ENCODE data around the gene SCAI.
A peak's percentile ranks its signal among the peaks of the same experiment; 100 is the strongest.
"Not testable (repeated sequence)": the region's sequence is repeated elsewhere in the genome, so short reads cannot be mapped to it uniquely, and the experiment has no call there.

SCAI gene

DNA sequence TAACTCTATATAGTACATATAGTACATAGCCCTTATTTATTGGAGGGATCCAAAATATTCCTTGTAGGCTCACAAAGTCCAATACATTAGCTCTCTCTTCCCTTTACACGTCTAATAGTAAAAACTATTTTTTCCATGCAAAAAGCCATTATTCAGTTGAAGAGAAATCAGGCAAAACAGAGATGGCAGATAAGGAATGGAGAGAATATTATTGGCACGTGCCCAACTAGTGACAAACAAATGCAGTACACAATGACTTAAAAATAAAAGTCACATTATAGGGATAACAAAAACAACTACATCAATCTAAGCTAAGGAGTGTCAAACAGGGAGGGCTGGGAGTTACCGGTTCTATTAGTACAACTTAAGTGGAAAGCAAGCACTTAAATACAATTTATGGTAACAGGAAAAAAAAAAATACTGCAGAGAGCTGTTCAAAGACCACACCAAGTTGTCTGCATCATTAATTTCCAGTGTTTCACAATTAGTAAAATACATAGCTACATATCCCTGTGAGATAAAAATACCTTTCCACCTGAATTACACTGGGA lies 4.1 kb upstream of the SCAI start:
- no peak for DNase-seq

DNA sequence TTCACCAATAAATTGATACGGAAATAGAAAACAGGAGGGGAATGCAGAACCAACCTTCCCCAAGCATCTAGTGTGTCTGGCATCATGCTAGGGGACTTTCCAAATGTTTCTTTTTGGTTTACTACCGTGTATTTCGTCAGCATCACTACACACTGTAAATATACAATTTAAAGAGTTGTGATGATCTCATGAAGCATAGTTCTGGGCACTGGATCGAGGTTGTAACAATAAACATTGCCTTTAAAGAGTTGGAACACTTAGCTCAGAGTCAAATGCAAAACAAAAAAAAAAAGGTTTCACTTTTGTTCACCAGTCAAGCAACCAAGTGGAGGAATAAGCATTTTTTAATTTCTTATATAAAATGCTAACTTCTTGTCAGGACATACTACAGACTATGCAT lies 2.9 kb upstream of the SCAI start:
- DNase-seq: no peak

DNA sequence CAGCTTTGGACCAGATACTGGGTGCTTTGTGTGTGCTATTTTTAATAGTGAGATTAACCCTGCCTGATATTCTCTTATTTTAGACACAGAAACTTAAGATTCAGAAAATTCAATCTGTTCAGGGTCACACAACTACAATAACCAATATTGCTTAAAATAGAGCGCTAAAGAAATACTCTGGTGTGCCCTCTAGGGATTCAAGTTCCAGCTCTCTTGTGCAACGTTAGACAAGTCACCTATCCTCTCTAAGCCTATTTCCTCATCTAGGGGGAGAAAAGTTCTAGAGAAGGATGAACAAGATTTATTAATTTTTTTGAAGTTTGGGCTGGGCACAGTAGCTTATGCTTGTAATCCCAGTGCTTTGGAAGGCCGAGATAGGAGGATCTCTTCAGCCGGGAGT lies 2.1 kb upstream of the SCAI start:
- no peak for DNase-seq

DNA sequence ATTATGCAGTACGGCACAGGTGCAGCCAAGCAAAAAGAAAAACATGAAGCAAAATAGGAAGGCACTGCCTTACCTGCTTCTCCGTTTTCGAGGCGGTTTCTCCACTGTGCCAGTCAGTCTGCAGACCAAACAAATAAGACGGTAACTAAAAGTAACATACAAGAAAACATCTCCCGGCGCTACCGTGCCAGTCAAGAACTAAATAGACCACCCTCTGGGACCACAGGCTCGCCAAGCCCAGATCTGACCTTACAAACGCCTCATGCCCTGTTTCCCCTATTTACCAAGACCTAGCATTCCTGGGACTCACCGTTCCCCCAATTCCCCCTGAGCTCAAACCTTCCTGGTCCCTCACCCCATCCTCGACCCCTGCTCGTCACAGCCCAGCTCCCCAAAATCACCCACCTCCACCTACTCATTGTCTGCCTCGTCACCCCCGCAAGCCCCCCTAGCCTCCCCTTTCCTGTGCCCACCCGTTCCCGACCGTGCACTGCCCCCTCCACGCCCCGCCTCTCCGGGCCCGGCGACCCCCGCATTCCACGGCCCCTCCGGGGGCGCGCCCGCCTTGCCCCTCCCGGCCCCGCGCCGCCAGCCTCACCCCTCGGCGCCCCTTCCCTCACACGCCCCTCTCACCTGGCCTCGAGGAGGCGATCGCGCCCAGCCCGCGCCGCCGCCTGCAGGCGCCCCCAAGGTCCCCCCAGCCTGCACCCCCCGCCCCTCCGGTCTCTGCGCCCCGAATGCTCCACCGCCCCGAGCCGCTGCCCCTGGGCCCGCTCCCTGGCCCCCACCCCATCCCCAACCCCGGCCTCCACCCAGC lies 560 bp downstream of the SCAI start:
- DNase-seq: peak; percentile 9

DNA sequence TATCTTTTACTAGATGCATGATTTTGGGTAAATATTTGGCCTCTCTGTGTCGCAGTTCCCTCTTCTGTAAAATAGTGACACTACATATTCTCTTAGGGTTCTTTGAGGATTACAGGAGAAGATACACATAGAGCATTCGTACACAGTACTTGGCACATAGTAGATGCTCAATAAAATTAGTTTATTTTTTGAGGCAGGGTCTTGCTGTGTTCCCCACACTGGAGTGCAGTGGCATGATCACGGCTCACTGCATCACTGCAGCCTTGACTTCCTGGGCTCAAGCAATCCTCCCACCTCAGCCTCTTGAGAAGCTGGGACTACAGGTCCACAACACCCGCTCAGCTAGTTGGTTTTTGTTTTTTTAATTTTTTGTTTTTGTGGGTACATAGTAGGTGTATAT lies 1.6 kb downstream of the SCAI start:
- no peak for DNase-seq

DNA sequence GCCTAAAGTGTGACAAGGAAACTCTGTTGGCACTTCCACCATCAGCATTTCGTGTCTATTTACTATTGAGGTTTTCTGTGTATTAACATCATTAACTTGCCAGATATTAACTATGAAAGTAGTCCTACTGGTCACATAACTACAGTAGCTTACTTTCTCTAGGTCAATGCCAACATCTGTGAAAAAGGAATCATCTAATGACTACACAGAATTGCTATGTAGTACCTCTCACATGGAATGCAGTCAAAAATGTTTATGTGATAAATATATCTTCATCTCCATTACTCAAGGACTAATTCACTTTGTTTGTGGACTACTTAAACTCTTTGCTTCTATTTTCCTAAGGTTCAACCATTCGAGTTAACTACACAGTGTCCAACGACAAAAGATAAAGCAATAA lies 2.1 kb downstream of the SCAI start:
- DNase-seq: no peak

DNA sequence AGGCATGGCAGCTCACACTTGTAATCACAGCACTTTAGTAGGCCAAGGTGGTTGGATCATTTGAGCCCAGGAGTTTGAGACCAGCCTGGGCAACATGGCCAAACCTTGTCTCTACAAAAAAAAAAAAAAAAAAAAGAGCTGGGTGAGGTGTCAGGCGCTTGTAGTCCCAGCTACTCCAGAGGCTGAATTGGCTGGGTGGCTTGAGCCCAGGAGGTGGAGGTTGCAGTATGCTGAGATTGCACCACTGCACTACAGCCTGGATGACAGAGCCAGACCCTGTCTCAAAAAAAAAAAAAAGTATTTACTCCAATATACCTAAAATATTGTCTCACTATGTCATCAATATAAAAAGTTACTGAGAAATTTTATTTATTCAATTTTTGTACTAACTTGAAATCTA lies 2.8 kb downstream of the SCAI start:
- no peak for DNase-seq

DNA sequence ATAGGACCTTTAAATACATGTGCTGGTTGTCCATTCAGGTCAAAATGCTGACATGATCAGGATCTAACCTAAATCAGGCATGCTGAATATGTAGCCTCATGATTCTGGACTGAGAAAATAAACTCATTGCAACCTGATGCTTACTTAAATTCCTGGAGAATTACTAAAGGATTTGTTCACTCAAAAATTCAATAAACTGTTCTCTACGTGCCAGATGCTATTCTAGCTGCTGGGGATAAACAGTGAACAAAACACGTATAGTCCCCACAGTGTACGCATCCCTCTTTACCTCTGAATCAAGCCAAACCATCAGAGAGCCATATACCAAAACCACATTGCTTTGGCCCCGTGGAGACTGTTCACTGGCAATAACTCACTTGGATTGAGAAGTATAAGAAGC lies 6.1 kb downstream of the SCAI start:
- no peak for DNase-seq

DNA sequence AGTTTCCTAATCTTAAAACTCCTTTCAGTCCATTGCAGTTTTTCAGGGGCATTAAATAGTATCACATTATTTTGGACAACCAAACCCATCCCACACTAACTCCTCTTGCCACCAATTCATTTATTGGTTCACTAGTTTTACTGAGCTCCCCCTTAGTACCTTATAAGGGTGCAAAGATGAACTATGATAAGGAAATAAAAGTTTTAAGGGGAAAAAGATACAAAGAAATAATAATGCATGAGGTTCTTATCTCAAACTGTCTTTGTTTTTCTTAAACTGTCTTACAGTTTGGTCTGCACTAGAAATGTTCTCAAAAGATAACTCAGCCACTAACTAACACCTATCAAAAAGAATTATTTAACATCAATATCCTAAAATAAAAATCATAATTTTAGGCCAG lies 8.4 kb downstream of the SCAI start:
- no peak for DNase-seq

DNA sequence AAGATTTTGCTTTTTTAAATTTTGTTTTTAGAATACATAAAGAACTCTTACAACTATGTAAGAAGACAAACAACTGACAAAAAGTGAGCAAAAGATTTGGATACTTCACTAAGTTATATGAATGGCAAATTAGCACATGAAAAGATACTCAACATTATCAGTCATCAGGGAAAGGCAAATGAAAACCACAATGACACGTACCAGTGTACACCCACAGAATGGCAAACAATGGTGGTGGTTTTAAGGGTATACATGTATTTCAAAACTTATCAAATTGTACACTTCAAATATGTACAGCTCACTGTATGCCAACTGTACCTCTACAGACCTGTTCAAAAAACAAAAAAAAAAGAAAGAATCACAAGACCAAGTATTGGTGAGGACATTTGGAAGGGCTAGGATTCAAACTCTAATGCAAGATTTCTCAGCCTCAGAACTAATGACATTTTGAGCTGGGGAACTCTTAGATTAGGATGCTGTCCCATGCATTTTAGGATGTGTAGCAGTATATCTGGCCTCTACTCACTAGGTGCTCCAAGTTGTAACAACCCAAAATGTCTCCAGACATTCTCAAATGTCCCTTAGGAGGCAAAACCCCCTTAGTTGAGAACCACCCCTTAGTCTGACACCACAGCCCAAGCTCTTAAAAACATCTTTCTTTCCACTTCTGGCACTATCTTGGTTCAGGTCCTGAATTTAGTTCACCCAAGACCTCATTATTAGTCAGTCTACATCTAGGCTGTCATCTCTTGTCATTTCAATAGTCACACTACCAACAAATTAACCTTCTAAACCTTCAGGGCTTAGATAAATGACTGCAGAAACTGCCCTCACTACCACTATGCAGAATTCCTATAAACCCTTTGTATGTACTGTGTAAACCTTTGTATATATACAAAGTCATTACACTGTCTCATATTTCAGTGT lies 9.7 kb downstream of the SCAI start:
- DNase-seq: no peak

DNA sequence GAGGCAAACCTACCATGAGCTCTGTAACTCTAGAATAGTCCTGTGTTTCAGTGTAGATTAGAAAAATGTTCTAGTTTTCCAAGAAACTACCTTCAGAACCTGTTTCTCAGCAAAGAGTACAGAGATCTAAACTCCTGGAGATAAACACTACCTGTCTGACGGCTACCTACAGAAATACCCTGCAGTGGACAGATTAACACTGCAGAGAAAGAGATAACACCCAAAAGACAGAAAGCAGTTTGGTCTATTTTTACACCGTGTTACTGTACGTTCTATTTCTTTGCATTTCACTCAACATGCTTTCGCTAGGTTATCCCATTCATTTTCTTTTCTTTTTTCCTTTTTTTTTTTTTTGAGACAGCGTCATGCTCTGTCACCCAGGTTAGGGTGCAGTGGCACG lies 11.6 kb downstream of the SCAI start:
- no peak for DNase-seq

DNA sequence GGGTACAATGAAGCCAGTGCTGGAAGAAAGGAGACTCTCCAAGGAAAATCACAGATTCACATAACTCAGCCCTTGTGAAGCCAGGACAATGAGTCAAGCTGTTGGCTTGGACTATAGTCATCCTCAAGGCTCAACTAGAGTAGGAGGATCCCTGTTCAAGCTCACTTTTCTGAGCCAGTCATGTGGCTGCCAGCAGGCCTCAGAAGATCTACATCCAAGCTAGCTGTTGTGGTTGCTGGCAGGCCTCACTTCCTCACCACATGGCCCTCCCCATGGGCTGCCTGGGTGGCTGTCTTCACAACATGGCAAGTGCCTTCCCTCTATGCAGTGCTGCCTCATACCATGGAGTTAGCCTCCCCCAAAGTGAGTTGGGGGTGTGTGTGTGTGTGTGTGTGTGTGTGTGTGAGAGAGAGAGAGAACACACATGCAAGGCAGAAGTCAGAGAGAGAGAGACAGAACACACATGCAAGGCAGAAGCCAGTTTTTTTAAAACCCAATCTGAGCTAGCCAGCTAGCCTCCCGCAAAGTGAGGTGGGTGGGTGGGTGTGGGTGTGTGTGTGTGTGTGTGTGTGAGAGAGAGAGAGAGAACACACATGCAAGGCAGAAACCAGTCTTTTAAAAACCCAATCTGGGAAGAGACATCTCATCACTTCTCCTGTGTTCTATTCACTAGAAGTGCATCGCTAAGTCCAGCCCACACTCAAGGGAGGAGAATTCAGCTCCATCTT lies 17.1 kb downstream of the SCAI start:
- DNase-seq: no peak

DNA sequence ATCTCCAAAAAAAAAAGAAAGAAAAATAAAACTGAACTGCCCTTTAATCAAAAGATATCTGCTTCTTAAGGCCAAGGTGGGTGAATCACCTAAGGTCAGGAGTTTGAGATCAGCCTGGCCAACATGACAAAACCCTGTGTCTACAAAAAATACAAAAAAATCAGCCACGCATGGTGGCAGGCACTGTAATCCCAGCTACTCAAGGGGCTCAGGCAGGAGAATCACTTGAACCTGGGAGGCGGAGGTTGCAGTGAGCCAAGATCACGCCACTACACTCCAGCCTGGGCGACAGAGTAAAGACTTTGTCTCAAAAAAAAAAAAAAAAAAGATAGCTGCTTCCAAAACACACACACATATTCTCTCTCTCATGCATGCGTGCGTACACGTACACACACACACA lies 17.8 kb downstream of the SCAI start:
- DNase-seq: no peak

DNA sequence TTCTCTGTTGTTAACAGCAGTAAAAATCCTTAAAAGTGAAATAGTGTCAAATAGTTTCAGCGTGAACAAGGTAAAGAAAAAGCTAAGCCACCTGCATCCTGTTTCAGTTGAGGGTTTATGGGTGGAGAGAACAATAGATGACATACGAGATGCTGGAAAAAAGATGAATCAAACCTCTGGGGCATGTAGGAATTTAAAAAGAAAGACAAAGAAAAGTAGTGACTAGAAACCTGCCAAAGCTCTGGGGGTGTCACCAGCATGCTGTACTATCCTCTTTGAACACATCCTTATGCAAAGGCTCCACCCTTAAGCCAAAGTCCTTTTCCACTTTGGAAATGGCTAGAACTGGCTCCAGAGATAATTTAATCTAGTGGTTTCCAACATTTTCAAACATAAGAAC lies 22.2 kb downstream of the SCAI start:
- DNase-seq: no peak

DNA sequence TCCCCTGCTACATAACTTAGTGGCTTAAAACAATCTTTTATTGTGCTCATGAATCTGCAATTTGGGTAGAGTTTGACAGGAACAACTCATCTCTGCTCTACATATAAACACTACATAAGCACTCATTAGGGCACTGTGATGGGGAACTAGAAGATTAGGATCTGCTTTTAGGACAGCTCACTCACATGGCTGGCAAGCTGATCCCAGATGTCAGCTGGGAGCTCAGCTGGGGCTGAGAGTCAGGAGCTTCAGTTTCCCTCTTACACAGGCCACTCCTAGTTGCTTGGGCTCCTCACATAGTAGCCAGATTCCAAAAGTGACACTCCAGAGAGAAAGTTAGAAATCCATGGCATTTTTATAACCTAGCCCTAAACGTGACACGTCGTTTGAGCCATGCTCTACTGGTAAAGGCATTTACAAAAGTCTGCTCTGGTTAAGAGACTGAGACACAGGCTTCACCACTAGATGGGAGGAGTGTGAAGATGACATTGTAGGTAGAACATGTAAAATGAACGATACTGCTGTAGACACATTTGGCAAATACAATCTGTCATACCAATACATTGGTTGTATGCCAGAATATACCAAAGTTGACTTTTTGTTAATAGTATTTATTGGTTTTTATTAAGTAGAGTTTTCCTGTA lies 23.6 kb downstream of the SCAI start:
- no peak for DNase-seq

DNA sequence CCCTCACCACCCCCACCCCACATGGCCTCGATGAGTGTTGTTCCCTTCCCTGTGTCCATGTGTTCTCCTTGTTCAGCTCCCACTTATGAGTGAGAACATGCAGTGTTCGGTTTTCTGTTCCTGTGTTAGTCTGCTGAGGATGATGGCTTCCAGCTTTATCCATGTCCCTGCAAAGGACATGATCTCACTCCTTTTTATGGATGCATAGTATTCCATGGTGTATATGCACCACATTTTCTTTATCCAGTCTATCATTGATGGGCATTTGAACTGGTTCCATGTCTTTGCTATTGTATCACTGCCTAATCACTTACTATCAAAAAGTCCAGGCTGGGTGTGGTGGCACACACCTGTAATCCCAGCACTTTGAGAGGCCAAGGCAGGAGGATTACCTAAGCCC lies 24.6 kb downstream of the SCAI start:
- not testable (repeated sequence) for DNase-seq

DNA sequence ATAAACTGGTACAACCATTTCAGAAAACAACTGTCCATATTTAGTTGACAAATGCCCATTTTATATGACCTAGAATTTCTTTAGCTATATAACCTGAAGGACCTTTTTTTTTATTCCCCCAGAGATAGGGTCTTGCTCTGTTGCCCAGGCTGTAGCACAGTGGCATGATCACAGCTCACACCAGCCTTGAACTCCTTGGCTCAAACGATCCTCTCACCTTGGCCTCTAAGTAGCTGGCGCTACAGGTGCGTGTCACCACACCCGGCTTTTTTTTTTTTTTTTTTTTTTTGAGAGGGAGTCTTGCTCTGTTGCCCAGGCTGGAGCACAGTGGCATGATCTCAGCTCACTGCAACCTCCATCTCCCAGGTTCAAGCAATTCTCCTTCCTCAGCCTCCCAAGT lies 28.8 kb downstream of the SCAI start:
- DNase-seq: not testable (repeated sequence)

DNA sequence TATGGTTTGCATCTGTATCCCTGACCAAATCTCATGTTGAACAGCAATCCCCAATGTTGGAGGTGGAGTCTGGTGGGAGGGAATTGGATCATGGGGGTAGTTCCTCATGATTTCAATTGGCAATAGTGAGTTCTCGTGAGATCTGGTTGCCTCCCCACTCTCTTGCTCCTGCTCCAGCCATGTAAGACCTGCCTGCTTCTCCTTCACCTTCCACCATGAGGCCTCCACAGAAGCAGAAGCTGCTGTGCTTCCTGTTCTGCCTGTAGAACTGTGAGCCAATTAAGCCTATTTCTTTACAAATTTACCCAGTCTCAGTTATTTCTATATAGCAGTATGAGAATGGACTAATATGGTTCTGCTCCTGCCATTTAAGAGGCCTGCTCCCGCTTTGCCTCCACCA lies 32.9 kb downstream of the SCAI start:
- no peak for DNase-seq

DNA sequence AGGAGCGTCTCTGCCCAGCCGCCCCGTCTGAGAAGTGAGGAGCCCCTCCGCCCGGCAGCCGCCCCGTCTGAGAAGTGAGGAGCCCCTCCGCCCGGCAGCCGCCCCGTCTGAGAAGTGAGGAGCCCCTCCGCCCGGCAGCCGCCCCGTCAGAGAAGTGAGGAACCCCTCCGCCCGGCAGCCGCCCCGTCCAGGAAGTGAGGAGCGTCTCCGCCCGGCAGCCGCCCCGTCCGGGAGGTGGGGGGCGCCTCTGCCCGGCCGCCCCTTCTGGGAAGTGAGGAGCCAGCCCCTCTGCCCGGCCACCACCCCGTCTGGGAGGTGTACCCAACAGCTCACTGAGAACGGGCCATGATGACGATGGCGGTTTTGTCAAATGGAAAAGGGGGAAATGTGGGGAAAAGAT lies 34.8 kb downstream of the SCAI start:
- not testable (repeated sequence) for DNase-seq

DNA sequence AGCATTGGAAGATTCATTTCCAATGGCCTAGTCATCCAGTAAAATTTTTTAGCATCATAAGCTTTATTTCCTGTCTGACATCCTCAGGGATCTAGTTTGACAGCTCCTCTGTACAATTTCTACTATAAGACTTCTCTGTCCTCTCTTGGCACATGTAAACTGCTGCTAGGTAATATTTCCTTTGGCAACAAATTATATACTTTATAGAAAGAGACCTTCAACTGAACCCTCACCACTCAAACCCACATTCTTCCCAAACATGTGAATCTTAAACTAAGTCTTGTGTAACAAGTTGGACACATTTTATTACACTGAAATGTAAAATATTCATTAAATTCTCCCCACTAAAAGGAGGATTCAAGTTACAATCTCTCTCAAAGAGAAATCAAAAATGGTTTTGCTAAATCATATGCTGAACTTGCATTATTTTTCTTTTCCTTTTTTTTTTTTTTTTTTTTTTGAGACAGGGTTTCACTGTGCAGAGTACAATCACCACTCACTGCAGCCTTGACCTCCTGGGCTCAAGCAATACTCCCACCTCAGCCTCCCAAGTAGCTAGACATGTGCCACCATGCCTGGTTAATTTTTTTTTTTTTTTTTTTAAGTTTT lies 36.9 kb downstream of the SCAI start:
- DNase-seq: no peak

DNA sequence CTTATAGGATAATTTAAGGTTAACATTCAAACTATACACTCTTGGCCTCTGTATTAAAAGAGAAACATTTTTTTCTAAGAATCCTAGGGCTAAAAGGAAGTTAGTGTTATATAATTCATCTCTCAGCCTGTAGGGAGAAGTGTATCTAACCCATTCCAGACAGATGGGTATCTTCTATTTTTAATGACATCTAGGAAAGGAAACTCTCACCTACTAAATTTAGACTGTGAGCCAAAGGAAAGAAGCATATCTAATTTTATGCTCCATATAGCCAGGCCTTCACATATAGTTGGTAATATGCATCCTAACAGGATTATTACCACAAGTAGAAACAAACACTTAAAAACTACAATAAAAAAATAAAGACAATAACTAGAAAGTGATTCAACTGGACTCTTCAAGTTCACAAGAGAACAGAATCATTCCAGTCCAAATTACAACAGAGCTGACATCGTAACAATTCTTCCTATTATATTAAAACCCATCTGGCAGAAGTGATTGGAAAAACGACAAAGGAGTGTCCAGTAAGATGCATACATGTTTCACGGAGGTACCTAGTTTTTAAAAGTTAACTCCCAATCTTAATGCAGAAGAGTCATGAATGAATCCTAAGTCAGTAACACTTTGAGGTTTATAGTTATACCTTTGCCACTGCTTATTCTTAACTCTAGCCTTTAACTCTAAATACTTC lies 39.4 kb downstream of the SCAI start:
- DNase-seq: no peak

DNA sequence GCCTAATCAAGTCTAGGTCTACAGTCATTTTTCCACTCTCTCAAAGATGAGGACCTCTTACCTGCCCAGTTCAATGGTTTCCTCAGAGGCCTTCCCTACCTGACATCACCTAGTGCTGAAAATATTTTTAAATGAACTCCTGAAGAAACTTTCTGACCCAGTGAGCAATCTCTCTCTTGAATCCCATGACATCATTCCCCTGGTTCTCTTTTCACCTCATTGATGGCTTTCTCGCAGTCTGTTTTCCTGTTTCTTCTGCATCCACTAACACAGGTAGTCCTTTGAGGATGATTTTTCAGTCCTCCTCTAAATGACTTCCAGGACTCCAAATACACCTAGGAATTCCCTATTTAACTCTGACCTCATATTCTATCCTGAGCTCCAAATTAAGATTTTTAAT lies 40.3 kb downstream of the SCAI start:
- DNase-seq: no peak

Measured in COR-L47 (cell line).